ENCODE measurements around the gene SUGCT.

DNA sequence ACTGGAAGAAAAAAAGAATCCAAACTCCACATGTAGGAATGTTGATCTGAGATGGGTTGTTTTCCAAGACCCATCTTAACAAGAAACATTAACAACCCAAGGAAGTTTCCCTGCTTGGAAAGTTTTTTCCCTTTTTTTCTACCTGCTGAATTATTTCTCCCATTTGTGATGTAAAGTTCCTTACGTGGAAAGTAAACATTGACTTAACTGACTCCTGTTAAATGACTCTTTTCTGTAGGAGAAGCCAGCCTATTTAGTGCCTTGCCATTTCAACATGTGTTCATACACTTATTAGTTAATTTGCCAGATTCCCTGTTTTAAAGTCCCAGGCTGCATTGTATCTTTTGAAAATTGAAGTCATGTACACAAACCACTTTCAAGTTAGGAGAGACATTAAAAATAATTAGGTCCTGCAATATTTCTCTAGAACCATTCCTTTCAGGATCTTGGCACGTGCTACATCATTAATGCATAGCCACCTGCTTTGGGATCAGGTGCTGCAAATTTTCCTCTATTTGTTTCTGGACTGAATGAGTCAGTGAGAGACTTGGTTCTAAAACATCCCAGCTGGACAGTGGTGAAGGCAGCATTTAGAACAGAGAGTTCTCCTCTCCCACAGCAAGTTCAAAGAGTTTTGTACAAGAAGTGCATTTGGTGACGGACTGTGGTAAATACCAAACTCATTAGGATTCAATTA is 698.5 kb downstream of the SUGCT start:
- TF ChIP-seq TAF1 (IDR thresholded peaks at IDR 0.05; ENCODE audit: low read depth, low read length), result no peak
- TF ChIP-seq POLR2AphosphoS5 (IDR thresholded peaks at IDR 0.05; ENCODE audit: low read depth, low read length), result no peak
- TF ChIP-seq POLR2A (IDR thresholded peaks at IDR 0.05; ENCODE audit: low read depth, low read length), result no peak
- TF ChIP-seq POU2F2 (IDR thresholded peaks at IDR 0.05; ENCODE audit: low read depth, low read length), result no peak
- TF ChIP-seq SPI1 (IDR thresholded peaks at IDR 0.05; ENCODE audit: low read depth, low read length), result no peak
- no peak for TF ChIP-seq PAX5 (IDR thresholded peaks at IDR 0.05; ENCODE audit: insufficient read depth, low read length, severe bottlenecking)
